Activated T-cell treated with anti-CD3 and anti-CD28 coated beads for 24 hours (primary cell): ENCODE results near the gene GNB1L.
A peak's percentile ranks its signal among the peaks of the same experiment; 100 is the strongest.

Source experiments
- DNase-seq: peaks from one replicate; pipeline ENCODE4 v3.0.0-alpha.2; 2020; ENCODE audit warnings: low read depth

Gene GNB1L

DNA sequence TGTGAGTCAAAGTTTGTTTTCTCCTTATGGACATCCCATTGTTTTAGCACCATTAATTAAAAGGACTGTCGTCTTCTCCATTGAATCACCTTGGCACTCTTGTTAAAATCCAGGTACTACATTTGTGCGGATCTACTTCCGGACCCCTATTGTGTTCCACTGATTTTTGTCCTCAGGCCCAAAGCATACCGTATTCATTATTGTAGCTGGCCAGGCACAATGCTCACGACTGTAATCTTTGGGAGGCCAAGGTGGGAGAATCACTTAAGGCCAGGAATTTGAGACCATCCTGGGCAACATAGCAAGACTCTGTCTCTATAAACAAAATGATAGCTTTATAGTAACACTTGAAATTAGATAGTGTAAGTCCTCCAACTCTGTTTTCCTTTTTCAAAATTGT lies 8.9 kb upstream of the GNB1L start:
- DNase-seq = no peak

DNA sequence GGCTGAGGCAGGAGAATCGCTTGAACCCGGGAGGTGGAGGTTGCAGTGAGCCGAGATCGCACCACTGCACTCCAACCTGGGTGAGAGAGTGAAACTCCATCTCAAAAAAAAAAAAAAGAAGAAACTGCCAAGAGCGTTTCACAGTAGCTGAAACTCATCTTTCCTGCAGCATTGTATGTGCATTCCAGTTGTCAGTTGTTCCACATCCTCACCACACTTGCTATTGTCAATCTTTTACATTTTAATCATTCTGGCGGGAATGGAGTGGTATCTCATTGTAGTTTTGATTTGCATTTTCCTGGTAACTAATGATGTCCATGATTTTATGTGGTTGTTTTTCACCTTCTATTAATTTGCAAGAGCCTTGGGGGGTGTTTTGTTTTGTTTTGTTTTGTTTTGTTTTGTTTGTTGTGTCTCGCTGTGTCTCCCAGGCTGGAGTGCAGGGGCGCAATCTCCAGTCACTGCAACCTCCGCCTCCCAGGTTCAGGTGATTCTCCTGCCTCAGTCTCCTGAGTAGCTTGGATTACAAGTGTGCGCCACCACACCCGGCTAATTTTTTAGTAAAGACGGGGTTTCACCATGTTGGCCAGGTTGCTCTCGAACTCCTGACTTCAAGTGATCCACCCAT lies 8.1 kb upstream of the GNB1L start:
- no peak for DNase-seq

DNA sequence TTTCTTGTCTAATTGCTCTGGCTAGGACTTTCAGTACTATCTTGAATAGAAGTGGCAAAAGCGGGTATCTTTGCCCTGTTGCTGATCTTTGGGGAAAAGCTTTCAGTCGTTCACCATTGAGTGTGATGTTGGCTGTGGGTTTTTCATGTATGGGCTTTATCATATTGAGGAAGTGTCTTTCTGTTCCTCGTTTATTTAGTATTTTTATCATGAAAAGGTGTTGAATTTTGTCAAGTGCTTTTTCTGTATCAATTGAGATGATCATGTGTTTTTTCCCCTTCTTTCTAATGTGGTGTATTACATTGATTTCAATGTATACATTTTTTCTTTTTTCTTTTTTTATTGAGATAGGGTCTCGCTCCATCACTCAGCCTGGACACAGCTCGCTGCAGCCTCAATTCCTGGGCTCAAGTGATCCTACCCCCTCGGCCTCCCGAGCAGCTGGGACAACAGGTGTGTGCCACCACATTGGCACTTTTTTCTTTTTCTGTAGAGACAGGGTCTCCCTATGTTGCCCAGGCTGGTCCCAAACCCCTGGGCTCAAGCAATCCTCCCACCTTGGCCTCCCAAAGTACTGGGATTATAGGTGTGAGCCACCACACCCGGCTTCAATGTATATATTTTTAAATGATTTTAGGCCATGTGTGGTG lies 5.3 kb upstream of the GNB1L start:
- DNase-seq = no peak

DNA sequence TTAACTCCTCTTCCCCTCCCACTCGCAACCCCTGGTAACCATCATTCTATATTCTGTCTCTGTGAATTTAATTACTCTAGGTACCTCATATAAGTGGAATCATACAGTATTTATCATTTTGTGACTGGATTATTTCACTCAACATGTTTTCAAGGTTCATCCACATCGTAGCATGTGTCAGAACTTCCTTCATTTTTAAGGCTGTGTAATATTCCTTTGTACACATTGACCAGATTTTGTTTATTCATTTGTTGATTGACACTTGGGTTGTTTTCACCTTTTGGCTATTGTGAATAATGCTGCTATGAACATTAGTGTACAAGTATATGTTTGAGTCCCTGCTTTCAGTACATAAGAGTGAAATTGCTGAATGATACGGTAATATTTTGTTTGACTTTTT lies 2.7 kb upstream of the GNB1L start:
- DNase-seq = no peak

DNA sequence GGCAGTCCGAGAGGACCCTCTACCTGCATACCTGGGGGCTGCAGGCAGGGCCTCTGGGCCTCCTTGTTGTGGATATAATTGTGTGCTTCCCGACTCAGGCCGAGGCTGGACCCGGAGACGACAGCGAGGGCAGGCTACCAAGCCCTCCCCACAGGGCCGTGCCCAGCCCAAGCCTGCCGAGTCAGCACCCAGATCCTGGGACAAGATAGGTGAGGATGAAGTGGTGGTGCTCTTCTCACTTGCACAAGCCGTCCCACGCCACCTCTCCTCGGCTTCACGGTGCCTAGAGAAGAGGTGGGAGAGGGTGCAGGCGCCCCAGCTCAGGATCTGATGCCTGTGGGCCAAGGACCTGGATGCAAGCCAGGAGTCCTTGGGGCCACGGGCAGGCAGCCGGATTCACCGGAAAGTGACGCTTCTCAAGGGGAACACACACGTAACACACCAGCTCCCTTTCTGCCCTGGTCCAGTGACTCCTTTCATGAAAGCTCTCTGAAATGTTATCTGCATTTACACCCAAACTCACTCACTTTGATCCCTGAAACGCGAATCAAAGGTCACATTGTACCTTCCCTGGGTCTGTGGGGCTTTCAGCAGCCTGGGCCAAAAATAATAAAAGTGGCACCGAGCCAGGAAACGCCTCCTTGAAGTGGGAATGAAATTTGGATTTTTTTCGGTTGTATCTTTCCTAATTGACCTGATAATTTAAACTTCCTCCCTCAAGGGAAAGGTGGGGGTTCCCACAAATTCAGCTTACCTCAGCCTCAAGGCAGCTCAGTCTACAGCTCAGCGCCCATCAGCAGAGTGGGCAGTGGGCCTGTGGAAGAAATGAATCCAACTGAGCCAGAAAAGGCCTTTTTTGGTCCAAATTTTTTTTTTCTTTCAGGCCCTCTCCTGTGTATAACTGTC lies 1.1 kb upstream of the GNB1L start:
- peak; percentile 60 for DNase-seq

DNA sequence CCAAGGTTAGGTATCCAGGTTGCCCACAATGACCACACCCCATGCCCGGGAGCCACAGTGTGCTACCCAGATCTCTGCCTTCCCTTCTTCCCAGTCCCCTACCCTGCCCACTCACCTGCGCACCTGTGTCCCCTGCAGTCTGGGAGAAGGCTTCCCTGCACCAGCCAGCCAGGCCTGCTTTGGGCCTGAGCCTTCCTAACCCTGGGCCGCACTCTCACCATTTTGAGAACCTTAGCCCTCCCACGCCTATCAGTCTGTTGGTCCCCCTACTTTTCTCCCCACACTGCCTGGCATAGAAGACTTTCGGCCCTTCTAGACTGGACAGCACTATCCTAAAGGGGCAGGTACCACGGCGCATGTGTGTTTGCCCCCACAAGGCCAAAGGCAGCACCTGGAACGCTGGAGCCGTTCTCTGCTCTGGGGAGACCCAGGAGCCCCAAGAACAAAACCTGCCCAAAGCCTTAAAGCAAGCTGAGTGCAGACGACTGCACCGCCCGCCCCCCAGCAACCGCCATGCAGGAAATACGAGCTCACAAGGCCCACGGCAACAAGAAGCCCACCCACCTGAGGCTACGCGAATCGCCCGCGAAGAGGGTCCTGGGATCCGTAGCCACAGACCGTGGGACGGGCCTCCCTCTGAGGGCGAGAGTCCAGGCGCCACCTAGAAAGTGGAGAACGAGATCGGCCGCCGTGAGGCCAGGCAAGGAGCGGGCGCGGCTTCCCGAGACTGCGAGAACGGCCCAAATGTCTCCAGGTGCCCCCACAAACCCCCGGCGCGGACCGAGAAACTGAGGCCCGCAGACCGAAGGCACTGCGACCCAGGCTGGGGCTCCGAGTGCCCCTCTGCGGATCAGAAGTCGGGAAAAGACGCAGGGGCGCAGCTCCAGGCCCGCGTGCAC lies 546 bp downstream of the GNB1L start:
- DNase-seq = no peak

DNA sequence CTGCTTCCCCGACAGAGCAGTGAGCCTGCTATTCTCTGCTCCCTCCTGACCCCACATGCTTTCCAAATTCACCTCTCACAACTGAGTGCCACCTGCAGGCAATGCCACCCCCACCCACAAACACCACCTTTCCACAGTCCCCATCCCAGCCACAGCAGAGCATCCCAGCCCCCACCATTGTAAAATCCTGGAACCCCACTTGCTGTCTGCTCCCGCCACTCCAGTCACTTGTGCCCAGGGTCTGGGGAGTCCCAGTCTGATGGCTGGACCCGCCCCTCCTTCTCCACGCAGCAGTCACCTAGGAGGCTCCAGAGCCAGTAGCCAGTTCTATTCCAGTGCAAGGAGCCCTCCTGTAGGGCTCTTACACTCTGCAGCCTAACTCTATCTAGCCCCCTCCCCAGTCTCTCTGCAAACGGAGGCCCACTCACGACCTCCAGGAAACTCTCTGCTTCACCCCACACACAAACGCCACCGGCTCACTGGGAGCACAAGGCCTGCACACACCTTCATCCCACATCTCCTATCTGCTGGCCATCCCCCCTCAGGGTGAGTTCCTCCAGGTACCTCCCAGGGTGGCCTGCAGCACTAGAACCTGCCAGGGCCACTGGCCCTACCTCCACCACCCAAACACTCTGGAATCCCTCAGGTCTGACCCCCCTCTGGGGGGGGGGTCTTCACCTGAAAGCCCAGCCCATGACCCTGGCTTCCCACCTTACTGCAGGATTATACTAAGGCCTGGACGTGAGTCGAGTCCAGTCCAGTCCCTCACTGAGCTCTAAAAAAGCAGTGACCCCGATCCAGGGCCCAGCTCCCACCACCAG lies 1.4 kb downstream of the GNB1L start:
- no peak for DNase-seq

DNA sequence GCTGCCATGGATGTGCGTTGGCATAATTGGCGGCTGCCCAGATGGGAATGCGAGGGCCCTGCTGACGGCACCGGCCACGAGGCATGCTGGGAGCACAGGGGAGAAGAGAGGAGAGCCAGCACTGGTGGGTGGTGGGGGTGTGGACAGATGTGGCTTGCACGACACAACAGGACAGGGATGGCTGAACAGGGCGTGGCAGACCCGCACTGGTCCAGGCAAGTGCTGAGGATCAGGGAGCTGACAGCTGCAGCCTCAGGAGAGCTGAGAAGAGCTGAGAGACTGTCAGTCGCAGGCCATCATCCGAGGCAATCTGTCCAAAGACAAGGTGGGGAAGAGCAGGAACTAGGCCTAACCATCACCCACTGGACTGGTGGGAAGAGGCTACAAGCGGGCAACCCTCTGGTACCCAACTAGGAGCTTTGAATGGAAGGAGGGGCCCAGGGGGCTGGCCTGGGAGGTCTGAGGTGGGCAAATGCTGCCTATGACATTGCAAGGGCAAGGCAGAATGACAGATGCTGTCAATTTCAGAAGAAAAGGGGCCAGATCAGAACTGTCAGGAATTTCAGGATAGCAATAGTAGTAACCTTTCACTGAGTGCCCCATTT lies 2.4 kb downstream of the GNB1L start:
- no peak for DNase-seq

DNA sequence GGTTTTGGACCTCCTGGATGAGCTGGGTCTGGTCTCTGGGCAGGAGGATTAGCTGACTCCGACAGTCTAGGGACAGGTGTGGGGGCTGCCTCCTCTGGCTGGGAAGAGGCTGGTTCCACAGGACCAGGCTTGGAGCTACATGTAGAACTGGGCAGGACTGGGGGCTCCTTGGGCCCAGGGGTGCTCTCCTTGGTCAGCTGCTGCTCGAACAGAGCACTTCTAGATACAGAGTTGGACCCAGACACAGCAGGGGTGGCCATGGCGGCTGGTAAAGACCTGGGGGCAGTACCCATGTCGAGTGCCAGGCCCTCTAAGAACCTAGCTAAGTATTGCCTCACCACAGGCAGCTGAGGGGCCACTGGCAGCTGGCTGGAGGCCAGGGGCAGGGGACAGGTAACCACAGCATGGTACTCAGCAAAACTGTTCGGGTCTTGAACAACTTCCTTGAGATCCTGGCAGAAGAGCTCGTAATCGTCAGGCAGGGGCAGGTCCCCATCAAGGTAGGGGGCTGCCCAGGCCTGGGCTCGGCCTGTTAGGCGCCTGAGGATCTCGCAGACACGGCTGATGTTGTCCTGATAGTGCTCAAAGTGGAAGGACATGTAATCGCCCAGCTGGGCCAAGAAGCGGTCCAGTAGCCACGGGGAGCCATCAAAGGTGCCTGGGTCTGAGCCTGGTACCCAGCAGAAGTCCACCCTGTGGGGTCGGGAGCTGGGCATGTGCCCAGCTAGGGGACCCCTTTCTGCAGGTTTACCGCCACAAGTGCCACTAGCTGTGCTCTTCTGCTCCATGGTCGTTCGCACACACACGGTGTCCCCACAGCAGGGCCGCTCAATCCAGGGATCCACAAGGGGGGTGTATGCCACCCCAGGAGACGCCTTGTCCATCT lies 3.1 kb downstream of the GNB1L start:
- no peak for DNase-seq

DNA sequence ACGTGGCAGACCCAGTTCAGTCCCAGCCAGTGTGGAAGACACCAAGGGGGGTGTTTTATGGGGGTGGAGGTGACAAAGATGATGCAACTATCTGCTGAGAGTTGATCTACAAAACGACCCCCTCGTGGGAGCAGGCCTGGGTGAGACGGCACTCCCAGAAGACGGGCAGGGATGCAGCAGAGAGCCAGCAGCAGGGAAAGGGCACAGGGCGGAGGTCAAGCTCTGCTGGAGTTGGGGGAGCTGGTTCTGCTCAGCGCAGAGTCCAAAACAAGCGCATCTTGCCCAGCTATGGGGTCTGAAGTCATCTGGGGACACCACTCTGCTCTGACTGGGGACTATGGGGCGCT lies 3.9 kb downstream of the GNB1L start:
- DNase-seq = no peak

DNA sequence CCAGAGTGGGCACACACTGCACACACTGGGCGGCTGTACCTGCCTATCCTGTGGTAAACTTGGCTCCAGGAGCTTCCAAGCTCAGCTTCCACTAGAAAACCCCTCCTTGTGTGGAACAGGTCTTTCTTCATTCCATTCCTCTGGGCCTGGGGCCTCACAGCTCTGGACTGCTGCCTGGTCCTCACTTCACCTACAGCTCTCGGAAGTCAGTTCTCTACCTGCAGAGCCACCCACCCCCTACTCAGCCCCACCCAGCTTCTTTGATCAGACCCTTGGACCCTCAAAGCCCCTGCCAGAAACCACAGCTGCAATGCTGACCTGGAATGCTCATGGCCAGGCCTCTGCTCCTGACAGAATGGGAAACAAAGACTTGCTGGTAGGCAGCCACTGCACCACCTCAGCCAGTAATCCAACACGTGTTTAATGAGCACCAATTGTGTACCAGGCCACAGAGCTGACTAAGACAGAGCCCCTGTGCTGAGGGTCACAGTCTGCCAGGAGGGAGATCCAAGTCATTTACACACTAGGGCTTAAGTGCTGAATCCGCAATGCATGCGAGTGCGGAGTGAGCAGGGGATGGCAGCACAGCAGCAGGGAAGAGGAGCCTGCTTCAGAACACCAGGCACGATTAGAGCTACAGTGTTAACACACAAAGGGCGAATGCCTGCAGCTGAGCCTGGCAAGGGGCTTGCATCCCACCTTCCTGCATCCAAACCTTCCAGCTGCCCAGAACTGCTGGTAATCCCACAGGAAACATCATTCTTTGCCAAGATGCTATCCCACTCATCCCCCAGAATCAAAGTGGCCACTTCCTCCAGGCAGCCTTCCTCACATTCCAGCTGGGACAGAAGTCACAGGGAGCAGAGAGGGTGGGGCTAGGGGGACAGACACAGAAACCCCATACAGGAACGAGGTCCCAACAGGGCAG lies 4.6 kb downstream of the GNB1L start:
- DNase-seq = no peak

DNA sequence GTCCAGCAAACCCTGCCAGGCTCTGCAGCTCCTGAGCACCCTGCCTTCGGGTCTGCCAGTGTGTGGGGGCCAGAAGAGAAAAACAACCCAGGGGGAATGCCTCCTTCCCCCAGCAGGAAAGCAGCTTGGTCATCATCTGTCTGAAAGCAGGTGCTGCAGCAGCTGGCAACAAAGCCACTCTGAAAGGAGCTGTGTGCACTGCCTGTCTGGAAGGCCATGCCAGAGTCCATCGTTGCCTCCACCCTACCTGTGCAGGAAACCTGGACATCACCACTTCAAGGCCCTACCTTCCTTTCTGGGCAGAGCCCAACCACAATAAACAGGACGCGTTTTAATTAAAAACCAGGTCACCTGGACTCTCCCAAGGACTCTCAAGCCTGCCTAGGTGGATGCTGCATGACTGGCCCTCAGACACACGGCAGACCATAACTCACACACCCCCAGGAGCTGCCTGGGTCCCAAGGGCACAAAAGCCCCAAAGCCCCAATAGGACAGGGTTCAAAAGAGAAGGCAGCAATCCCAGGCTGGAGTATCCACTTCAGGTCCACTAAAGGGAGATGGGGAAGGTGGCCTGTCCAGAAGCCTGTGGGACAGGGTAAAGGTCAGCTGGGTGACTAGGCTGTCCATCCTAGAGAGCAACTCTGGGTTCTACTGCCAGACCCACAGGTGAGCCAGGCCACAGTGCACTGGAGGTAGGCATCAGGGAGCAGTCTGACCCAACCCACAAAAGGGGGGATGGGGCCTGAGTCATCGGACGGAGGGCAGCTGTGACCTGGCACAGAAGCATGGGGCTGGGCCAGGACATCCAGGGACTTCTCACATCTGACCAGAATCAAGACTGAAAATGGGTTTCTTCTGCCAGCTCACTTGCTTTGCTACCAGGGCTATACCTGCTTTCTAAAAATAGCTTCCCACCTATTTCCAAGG lies 6.1 kb downstream of the GNB1L start:
- no peak for DNase-seq

DNA sequence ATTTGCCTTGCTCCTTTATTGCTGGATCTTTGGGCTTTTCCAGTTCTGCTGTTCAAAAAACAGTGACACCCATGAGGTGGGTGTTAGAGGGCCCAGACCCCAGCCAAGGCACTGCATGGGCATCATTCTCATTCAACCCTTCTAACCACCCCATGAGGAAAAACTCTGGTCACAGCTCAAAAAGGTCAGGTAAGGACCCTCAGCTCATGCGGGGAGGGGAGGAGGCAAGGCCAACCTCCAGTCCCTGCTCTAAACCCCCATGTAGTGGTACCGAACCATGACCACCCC lies 7.4 kb downstream of the GNB1L start:
- no peak for DNase-seq

DNA sequence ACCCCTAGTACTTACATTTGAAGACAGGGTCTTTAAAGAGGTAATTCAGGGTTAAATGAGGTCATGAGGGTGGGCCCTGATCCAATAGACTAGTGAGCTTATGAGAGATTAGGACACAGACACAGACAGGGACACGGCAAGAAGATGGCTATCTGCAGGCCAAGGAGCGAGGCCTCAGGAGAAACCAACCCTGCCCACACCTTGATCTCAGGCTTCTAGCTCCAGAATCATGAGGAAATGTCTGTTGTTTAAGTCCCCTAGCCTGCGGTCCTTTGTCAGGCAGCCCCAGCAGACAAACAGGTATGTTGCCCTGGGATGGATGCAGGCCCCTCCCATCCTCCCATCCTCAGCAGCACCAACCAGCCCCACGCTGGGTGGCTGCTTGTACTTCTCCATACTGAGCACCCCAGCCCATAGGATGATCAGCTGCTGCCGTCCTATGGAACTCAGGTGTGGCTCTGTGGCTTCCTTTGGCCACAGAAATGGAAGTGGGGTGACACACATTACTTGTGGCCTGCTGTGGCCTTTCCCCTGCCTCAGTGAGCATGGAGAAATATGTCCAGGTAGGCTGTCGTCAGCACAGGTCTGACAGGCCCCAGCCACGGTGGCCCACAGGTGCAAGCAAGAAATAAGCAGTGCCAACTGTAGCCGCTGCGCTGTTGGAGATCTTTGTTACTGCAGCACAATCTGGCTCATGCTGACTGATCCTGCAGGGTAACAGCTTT lies 7.9 kb downstream of the GNB1L start:
- DNase-seq = no peak

DNA sequence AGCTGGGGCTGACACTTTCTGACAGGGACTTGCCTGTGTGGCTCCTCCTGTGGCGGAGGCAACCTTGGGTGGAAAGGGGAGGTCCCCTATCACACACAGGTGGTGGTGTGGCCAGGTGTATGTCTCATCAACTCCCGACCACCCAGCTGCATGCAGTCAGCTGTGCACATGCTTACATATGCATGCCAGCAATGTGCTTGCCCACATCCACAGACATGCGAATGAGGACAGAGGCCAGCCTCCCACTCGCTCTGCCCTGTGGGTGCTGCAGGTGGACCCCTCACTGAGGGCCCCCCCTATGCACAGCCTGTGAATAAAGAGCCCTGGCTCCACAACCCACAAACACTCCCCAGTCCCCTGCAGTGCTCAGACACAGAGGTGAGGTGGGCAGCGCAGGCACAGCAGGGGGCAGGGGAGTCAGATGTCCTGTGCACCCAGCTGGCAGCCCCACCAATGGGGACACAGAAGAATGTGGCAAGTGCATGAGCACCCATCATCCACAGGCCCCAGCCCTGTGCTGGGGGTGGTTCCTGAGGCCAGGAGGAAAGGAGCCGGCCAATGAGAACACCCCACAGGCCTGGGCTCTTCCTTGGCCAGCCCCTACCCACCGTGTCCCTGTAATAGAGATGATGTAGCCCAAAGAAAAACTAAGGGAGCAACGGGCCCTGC lies 9.5 kb downstream of the GNB1L start:
- DNase-seq = no peak

DNA sequence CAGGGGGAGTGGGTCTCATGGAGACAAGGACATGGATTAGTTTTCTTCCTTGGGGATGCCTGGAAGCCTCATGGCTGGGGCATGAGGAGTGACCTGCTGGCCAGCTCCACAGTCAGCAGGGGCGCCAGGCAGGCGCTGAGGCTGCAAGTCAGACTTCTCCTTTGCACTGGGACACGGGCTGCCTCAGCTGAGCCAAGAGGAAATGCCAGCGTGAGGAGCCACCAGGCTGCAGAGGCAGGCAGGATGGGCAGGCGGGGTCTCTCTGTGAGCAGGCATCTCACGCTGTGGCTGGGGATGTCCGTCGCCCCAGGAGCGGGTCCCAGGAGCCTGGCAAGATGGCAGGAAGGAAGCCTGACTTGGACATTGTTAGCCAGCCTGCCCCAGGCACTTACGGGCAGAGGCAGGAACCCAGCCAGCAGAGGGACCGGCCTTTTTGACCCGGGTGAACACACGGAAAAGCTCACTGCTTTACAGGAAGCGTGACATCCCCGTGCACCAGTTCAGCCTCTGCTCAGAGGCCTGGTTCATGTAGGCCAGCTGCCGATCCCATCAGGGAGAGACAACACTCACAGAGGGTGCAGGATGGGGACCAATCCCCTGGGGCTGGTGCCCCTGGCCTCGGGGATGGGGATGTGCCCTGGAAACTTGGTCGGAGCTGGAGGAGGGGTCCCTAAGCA lies 10.2 kb downstream of the GNB1L start:
- DNase-seq = no peak
